ENCODE data around the gene FBN3.

FBN3 gene

DNA sequence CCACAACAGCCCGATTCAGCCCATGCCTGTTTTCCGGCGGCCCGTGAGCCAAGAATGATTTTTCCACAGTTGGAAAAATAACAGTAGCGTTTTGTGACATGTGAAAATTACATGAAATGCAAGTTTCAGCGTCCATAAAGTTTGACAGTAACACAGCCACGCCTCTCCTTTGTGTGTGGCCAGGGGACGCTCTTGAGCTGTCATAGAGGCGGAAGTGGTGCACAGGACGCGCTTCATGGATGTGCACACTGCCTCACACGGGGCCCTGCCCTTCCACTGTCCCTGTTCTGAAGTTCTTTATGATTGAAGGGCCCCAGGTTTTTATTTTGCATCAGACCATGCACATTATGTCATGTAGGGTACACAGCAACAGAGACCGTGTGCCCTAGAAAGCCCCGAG lies 131.6 kb downstream of the FBN3 start:
- H3K27me3 ChIP-seq (ENCODE audit: insufficient read depth, low read length, poor library complexity, severe bottlenecking): no peaks in the 10 kb centered on the region
- H2AFZ ChIP-seq (ENCODE audit: low read length): no peak overlapping the region
- TF ChIP-seq, protein P1, sequence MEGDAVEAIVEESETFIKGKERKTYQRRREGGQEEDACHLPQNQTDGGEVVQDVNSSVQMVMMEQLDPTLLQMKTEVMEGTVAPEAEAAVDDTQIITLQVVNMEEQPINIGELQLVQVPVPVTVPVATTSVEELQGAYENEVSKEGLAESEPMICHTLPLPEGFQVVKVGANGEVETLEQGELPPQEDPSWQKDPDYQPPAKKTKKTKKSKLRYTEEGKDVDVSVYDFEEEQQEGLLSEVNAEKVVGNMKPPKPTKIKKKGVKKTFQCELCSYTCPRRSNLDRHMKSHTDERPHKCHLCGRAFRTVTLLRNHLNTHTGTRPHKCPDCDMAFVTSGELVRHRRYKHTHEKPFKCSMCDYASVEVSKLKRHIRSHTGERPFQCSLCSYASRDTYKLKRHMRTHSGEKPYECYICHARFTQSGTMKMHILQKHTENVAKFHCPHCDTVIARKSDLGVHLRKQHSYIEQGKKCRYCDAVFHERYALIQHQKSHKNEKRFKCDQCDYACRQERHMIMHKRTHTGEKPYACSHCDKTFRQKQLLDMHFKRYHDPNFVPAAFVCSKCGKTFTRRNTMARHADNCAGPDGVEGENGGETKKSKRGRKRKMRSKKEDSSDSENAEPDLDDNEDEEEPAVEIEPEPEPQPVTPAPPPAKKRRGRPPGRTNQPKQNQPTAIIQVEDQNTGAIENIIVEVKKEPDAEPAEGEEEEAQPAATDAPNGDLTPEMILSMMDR (conservative IDR thresholded peaks at IDR 0.05; ENCODE audit: low read length): peak; percentile 51
- no peak for TF ChIP-seq EZH2phosphoT487 (IDR thresholded peaks at IDR 0.05; ENCODE audit: borderline replicate concordance)
- no peaks in the 10 kb centered on the region for H3K9me2 ChIP-seq (replicated peaks; ENCODE audit: low read depth, low read length)
- no peak overlapping the region for H3K9ac ChIP-seq (ENCODE audit: low read depth, low read length, poor library complexity, severe bottlenecking)
- H3K4me1 ChIP-seq (ENCODE audit: insufficient read depth, low read length, poor library complexity, severe bottlenecking): peaks cover 6% of the 10 kb centered on the region
- H3K36me3 ChIP-seq (ENCODE audit: insufficient read depth, low read length): no peaks in the 10 kb centered on the region
- no peaks in the 10 kb centered on the region for H3F3A ChIP-seq (ENCODE audit: low read depth)
- H4K20me1 ChIP-seq (ENCODE audit: insufficient read depth, low read length, poor library complexity, severe bottlenecking): no peaks in the 10 kb centered on the region
- no peaks in the 10 kb centered on the region for H3K79me2 ChIP-seq (ENCODE audit: insufficient read depth, low read length)
- H3K4me2 ChIP-seq (ENCODE audit: low read depth, low read length, poor library complexity, severe bottlenecking): no peak overlapping the region
- H3K4me3 ChIP-seq (ENCODE audit: low read length, poor library complexity, severe bottlenecking): no peak overlapping the region
- H3K9me3 ChIP-seq (ENCODE audit: insufficient read depth, low read depth, low read length): no peaks in the 10 kb centered on the region

Measured in Loucy (cell line).